HG02678 (cell line): ENCODE measurements around the gene TPGS1.

Source experiments
- ATAC-seq: cut with Tn5 transposase; IDR thresholded peaks from one replicate; pipeline ENCODE4 v1.9.1; 2021; ENCODE audit warnings: mild to moderate bottlenecking, moderate library complexity; ENCODE audit not compliant: unreplicated experiment

The TPGS1 gene

GRCh38 chr19:566403-566802, 59.1 kb downstream of the TPGS1 start:
- ATAC-seq: no peak

GRCh38 chr19:566844-567243, 59.5 kb downstream of the TPGS1 start:
- no peak for ATAC-seq

GRCh38 chr19:567296-567900, 60.1 kb downstream of the TPGS1 start:
- no peak for ATAC-seq
